ENCODE results near the gene NFIX. TPM values are rescaled to one million over a fixed set of nuclear protein-coding genes. Genes with fewer than 3 reads are reported as not detected.

Gene NFIX
- total and polyA plus RNA-seq, 2 donors (not counting 3 experiments of a cell fraction or from before 2014, with no cell fraction given), result 9.8 to 37.7 TPM

GRCh38 chr19:13102666-13103580 is 107.6 kb downstream of the NFIX start, which contains the start of gene LYL1:
Gene LYL1 (minus strand): TSS chr19:13102858. CDS start chr19:13101171, 1,687 bp downstream.
- TF ChIP-seq EZH2 (IDR thresholded peaks at IDR 0.05; ENCODE audit: borderline replicate concordance, low read depth, low read length, severe bottlenecking) (no peak), GATA2 (IDR thresholded peaks at IDR 0.05; ENCODE audit: insufficient read depth, insufficient read length, low read depth, low read length) (peak; percentile 99), JUN (IDR thresholded peaks at IDR 0.05; ENCODE audit: borderline replicate concordance, insufficient read depth, insufficient read length, low read depth) (no peak), POLR2AphosphoS5 (IDR thresholded peaks at IDR 0.05; ENCODE audit: insufficient read depth, low read depth, low read length) (peak; percentile 100), CTCF (IDR thresholded peaks at IDR 0.05; ENCODE audit: extremely low read depth in 1 of 2, insufficient read depth in 1 of 2, low read depth in 1 of 2, low read length in 2 of 2) (no peak), MYC (IDR thresholded peaks at IDR 0.05; ENCODE audit: low read depth, low read length) (no peak), POLR2A (IDR thresholded peaks at IDR 0.05; ENCODE audit: low read depth, low read length) (peak; percentile 92), MAX (IDR thresholded peaks at IDR 0.05; ENCODE audit: insufficient read depth, insufficient read length) (peak; percentile 43), FOS (IDR thresholded peaks at IDR 0.05; ENCODE audit: borderline replicate concordance, insufficient read depth, low read length) (no peak)
- peak; percentile 98 for DNase-seq (ENCODE audit: low read depth, low spot score)
- intact Hi-C loops (cut with micrococcal nuclease), result loop anchor here (1.0 to 5.0 kb wide), 5 partner anchors 13 to 904 kb away; partner anchors contain the start of genes RFX1 and TRMT1
- Histone ChIP-seq H3K4me3 (replicated peaks in 1 of 3; ENCODE audit: insufficient read depth in 1 of 3, low read depth in 1 of 3, low read length in 3 of 3) (peak within 1 kb of the TSS; percentile 63 to 95 (median 85)), H3K9ac (replicated peaks; ENCODE audit: extremely low read depth, insufficient read depth, low read length) (peak within 1 kb of the TSS; percentile 96), H3K36me3 (ENCODE audit: control insufficient read depth in 2 of 2, extremely low read depth in 1 of 2, insufficient read depth in 2 of 2, low read length in 2 of 2) (peaks cover 3 to 8% of the 10 kb centered on the region in 2 experiments), H3K27me3 (ENCODE audit: control insufficient read depth in 2 of 2, insufficient read depth in 2 of 2, low read length in 2 of 2) (no peaks in the 10 kb centered on the region), H3K27ac (ENCODE audit: insufficient read depth, low read depth, low read length) (peak within 1 kb of the TSS; percentile 99), H2AFZ (ENCODE audit: low read depth, low read length) (no peak within 1 kb of the TSS), H3K9me3 (replicated peaks; ENCODE audit: control insufficient read depth, insufficient read depth, low read length) (no peaks in the 10 kb centered on the region), H3K4me2 (ENCODE audit: insufficient read depth, low read length) (peak within 1 kb of the TSS; percentile 96), H4K20me1 (replicated peaks; ENCODE audit: control insufficient read depth, extremely low read depth, insufficient read depth, low read length) (no peaks in the 10 kb centered on the region), H3K4me1 (ENCODE audit: control insufficient read depth, extremely low read depth, insufficient read depth, low read length) (peaks cover 48% of the 10 kb centered on the region), H3K79me2 (ENCODE audit: control insufficient read depth, insufficient read depth, low read length) (peaks cover 30% of the 10 kb centered on the region), H3K9me1 (replicated peaks; ENCODE audit: control insufficient read depth, extremely low read depth, insufficient read depth, low read length) (no peaks in the 10 kb centered on the region)
- BruUV-seq (replicated peaks), result no TSS peak
- peak; percentile 96 for FAIRE-seq
- ChIA-PET CTCF (interaction anchor here (3.2 to 3.6 kb wide), 2 partner anchors 13 to 125 kb away, joined by 22 to 24 read pairs; partner anchors contain the start of genes NACC1 and TRMT1), POLR2A (interaction anchor here (1.2 to 3.2 kb wide), 2 partner anchors 9 to 15 kb away, joined by 3 to 6 read pairs; partner anchors contain the start of gene NACC1)
- dilution Hi-C loops (cut with MboI; ENCODE audit: extremely low pct_ligation_motif_present, low sequenced_read_pairs), result no loop called here

Data from endothelial cell of umbilical vein (primary cell).